K562 (cell line): Measurements from ENCODE around the gene ZDHHC14. TPM values are rescaled to one million over a fixed set of nuclear protein-coding genes. Genes with fewer than 3 reads are reported as not detected.

ENCODE experiments used
- ATAC-seq: fragments of 200-7000 bp; cut with Tn5 transposase; 3 replicates; pipeline ENCODE4 v1.9.1; 2020; ENCODE audit warnings: moderate library complexity
- BruUV-seq: library from RNA; stranded (reverse); fragments of 400-500 nt; replicated peaks from 2 replicates; lab custom pipeline; 2021; lab: Mats Ljungman, UMichigan
- CTCF ChIA-PET: fragments of 300-600 bp; formaldehyde crosslinking; extraction: SDS; loops from one replicate; lab custom pipeline; 2021; ENCODE audit warnings: low intra/inter-chr PET ratio; lab: Yijun Ruan, JAX
- POLR2A ChIA-PET: fragments of 300-600, 350-650 bp; sonication (Branson Sonifier 250); formaldehyde crosslinking; extraction: SDS; loops from one replicate; lab custom pipeline; 2021; ENCODE audit warnings: antibody characterized with exemption, inconsistent platforms; lab: Yijun Ruan, JAX
- DNase-seq, 4 experiments: peaks; one replicate each; pipeline versions ENCODE4 v3.0.0 to v3.0.0-alpha.2; 2011 to 2018; ENCODE audit warnings: low spot score in 3 of 4, mixed read lengths in 3 of 4; ENCODE audit errors: extremely low read depth in 1 of 4
- FAIRE-seq: peaks from 2 replicates; lab custom pipeline; 2011; peaks lifted over from hg19 to GRCh38; lab: Jason Lieb, UNC
- H2AFZ ChIP-seq: 2 replicates; pipeline ENCODE4 v1.6.0; 2011; ENCODE audit warnings: low read depth, low read length, control low read depth, inconsistent platforms
- H3K27ac ChIP-seq: fragments of 200-600 bp; 3 replicates; pipeline ENCODE4 v1.8.0; 2011; ENCODE audit warnings: low read depth, mild to moderate bottlenecking, control low read depth, inconsistent platforms, low read length, moderate library complexity, mixed read lengths; ENCODE audit errors: extremely low read depth
- H3K27me3 ChIP-seq, 2 experiments: fragments of 300-600 bp in 1 of 2; 2 replicates in 1 of 2; 3 replicates in 1 of 2; pipeline versions ENCODE4 v1.6.0 to v1.8.0; 2011; ENCODE audit warnings: inconsistent platforms in 2 of 2, low read length in 2 of 2, mild to moderate bottlenecking in 1 of 2, mixed read lengths in 1 of 2, moderate library complexity in 1 of 2; ENCODE audit not compliant: control insufficient read depth in 2 of 2, insufficient read depth in 2 of 2
- H3K36me3 ChIP-seq: fragments of 300-600 bp; 3 replicates; pipeline ENCODE4 v1.8.0; 2011; ENCODE audit warnings: mild to moderate bottlenecking, low read length, inconsistent platforms; ENCODE audit not compliant: control insufficient read depth, insufficient read depth
- H3K4me1 ChIP-seq, 2 experiments: fragments of 200-600 bp in 1 of 2; replicated peaks in 1 of 2; 2 replicates in 1 of 2; 3 replicates in 1 of 2; pipeline versions ENCODE4 v1.5.1 to v1.8.0; 2011; ENCODE audit warnings: inconsistent platforms in 2 of 2, low read length in 2 of 2, mild to moderate bottlenecking in 1 of 2, mixed read lengths in 1 of 2, moderate library complexity in 1 of 2; ENCODE audit not compliant: control insufficient read depth in 2 of 2, insufficient read depth in 2 of 2
- H3K4me2 ChIP-seq: 2 replicates; pipeline ENCODE4 v1.6.1; 2011; ENCODE audit warnings: low read length, control low read depth, inconsistent platforms, mixed read lengths; ENCODE audit not compliant: insufficient read depth
- H3K4me3 ChIP-seq: fragments of 200-600 bp; sonication (generic), shearing (Covaris generic); 2 replicates; pipeline ENCODE4 v1.5.1; 2016; ENCODE audit warnings: control low read depth, inconsistent platforms
- H3K79me2 ChIP-seq: fragments of 200-600 bp; 3 replicates; pipeline ENCODE4 v1.8.0; 2011; ENCODE audit warnings: low read length, inconsistent platforms; ENCODE audit not compliant: control insufficient read depth, insufficient read depth
- H3K9ac ChIP-seq, 2 experiments: 2 replicates each; pipeline versions ENCODE4 v1.6.0 to v1.6.1; 2011; ENCODE audit warnings: low read depth in 2 of 2, low read length in 2 of 2, control low read depth in 1 of 2, inconsistent platforms in 1 of 2, mild to moderate bottlenecking in 1 of 2, mixed read lengths in 1 of 2; ENCODE audit not compliant: insufficient read depth in 1 of 2
- H3K9me1 ChIP-seq: one replicate; pipeline ENCODE4 v1.6.0; 2011; ENCODE audit warnings: inconsistent platforms, mild to moderate bottlenecking, low read length, moderate library complexity; ENCODE audit not compliant: control insufficient read depth, insufficient read depth
- H3K9me3 ChIP-seq: replicated peaks from 2 replicates; pipeline ENCODE4 v1.5.1; 2011; ENCODE audit warnings: low read depth, low read length, inconsistent platforms; ENCODE audit not compliant: control insufficient read depth, insufficient read depth
- H4K20me1 ChIP-seq: replicated peaks from 2 replicates; pipeline ENCODE4 v1.6.1; 2011; ENCODE audit warnings: low read length, inconsistent platforms, mixed read lengths; ENCODE audit not compliant: control insufficient read depth, insufficient read depth
- ATF1 ChIP-seq, 2 experiments: fragments of 450-650 bp in 1 of 2; IDR thresholded peaks; 2 replicates each; pipeline ENCODE4 v1.6.1; 2016; ENCODE audit warnings: missing compliant biosample characterization in 1 of 2, missing genetic modification characterization in 1 of 2
- BCL6 ChIP-seq: fragments of 250-450 bp; sonication (Bioruptor Pico); IDR thresholded peaks from 2 replicates; pipeline ENCODE4 v1.4.0; 2020
- BDP1 ChIP-seq: IDR thresholded peaks from 3 replicates; pipeline ENCODE4 v1.6.1; 2011; ENCODE audit not compliant: insufficient read length, insufficient read depth
- CBFA2T2 ChIP-seq: fragments of 450-650 bp; conservative IDR thresholded peaks from 2 replicates; pipeline ENCODE4 v1.6.1; 2017; ENCODE audit warnings: mild to moderate bottlenecking
- CBX1 ChIP-seq: sonication (generic); IDR thresholded peaks from 2 replicates; pipeline ENCODE4 v1.6.1; 2016; ENCODE audit warnings: antibody characterized with exemption, low read depth, mild to moderate bottlenecking
- CBX2 ChIP-seq: fragments of 200-600 bp; sonication (generic); IDR thresholded peaks from one replicate; pipeline ENCODE4 v1.6.1; 2012; ENCODE audit warnings: mild to moderate bottlenecking, low read length, inconsistent platforms; ENCODE audit not compliant: insufficient read depth, poor library complexity, severe bottlenecking
- CHCHD3 ChIP-seq: fragments of 250-450 bp; sonication (Bioruptor Pico); IDR thresholded peaks from 2 replicates; pipeline ENCODE4 v2.1.2; 2022; ENCODE audit warnings: mild to moderate bottlenecking
- E2F3 ChIP-seq: fragments of 250-450 bp; sonication (Bioruptor Pico); IDR thresholded peaks from 2 replicates; pipeline ENCODE4 v1.4.0; 2020; ENCODE audit warnings: mild to moderate bottlenecking
- ESRRA ChIP-seq: fragments of 450-650 bp; IDR thresholded peaks from 2 replicates; pipeline ENCODE4 v1.6.1; 2014; ENCODE audit warnings: low read depth, mild to moderate bottlenecking, moderate library complexity, borderline replicate concordance
- L3MBTL2 ChIP-seq: fragments of 450-650 bp; IDR thresholded peaks from 2 replicates; pipeline ENCODE4 v1.6.1; 2016; ENCODE audit warnings: mild to moderate bottlenecking, moderate library complexity
- LEF1 ChIP-seq: fragments of 450-650 bp; IDR thresholded peaks from 2 replicates; pipeline ENCODE4 v1.6.1; 2016; ENCODE audit warnings: mild to moderate bottlenecking
- NFRKB ChIP-seq: fragments of 450-650 bp; IDR thresholded peaks from 2 replicates; pipeline ENCODE4 v1.6.1; 2016; ENCODE audit warnings: low read depth
- TCF7 ChIP-seq: sonication (generic); IDR thresholded peaks from 2 replicates; pipeline ENCODE4 v1.6.1; 2016; ENCODE audit warnings: antibody characterized with exemption, borderline replicate concordance
- ZNF224 ChIP-seq: sonication (generic); formaldehyde crosslinking; IDR thresholded peaks from 2 replicates; pipeline ENCODE4 v1.8.0; 2022; ENCODE audit warnings: mild to moderate bottlenecking, missing genetic modification reagents
- ZNF778 ChIP-seq: fragments of 450-650 bp; formaldehyde crosslinking; IDR thresholded peaks from 2 replicates; pipeline ENCODE4 v1.4.0; 2020; ENCODE audit warnings: mild to moderate bottlenecking, moderate library complexity
- WGBS: fragments of 100-300 bp; shearing (Covaris generic); methylation state at CpG from one replicate; pipeline ENCODE4 v1.1.6; 2016; ENCODE audit warnings: low coverage, mixed read lengths; ENCODE audit not compliant: insufficient coverage; ENCODE audit errors: missing lambda C conversion rate; 5-methylcytosine and 5-hydroxymethylcytosine counted together
- in situ Hi-C: fragments of 300-500 bp; cut with MboI; formaldehyde crosslinking; loops from 4 replicates; pipeline ENCODE4 v1.15.0; 2018; ENCODE audit warnings: inconsistent platforms, mixed read lengths
- intact Hi-C: fragments of 100-400 bp; cut with micrococcal nuclease; formaldehyde crosslinking; loops from 2 replicates; pipeline ENCODE4 v1.14.2; 2022
- polyA plus RNA-seq, 8 experiments: library from polyadenylated mRNA; depleted of rRNA in 4 of 8; stranded (reverse) in 5 of 8; unstranded in 3 of 8; fragments of >200 nt; fragmentation: Nextera tagmentation in 2 of 8; fragmentation: Illumina TruSeq in 1 of 8; extraction: Ambion mirVana in 2 of 8; extraction: Trizol in 1 of 8; gene quantifications; 2 replicates each; pipeline versions ENCODE4 v1.2.1 to v1.2.3, GENCODE V29; 2011 to 2014; ENCODE audit warnings: inconsistent platforms in 1 of 8, missing spikeins in 1 of 8
- total RNA-seq, 7 experiments: library from RNA; depleted of rRNA in 6 of 7; stranded (reverse); fragments of >200 nt in 6 of 7; fragmentation: Illumina TruSeq in 2 of 7; extraction: Trizol in 2 of 7; gene quantifications; 2 replicates each; pipeline versions ENCODE4 v1.2.1 to v1.2.3, GENCODE V29; 2011 to 2021; ENCODE audit warnings: low replicate concordance in 1 of 7
- TF ChIP-seq, protein P1 (sequence below): fragments of 450-650 bp; IDR thresholded peaks from 2 replicates; pipeline ENCODE4 v1.6.1; 2016; ENCODE audit warnings: antibody characterized with exemption

ZDHHC14 gene
- total and polyA plus RNA-seq, 9 of the 15 experiments (the other 6 are each of a cell fraction or from before 2014, with no cell fraction given) = 0.92 to 23.1 (median 13.8) TPM

DNA sequence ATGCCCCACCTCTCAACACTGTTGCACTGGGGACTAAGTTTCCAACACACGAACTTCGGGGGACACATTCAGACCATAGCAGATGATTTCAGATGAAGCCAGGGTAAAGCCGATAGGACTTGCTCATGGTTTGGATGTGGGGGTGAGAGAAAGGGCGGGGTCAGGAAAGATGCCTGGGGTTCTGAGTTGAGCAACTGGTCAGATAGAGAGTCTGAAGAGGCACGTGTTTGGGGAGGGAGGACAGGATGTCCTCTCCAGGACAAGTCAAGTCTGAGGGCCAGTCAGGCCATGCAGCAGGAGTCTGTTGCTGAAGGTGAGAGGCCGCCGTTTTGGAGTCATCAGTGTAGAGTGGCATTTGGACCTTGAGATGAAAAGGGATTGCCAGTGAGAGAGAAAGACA is 244.1 kb downstream of the ZDHHC14 start (continued):
- no peak for TF ChIP-seq CBX2
- no peak for TF ChIP-seq NFRKB

GRCh38 chr6:157625764-157626163 is 244.8 kb downstream of the ZDHHC14 start:
- Histone ChIP-seq H2AFZ (no peak overlapping the region), H4K20me1 (no peaks in the 10 kb centered on the region), H3K9me1 (no peaks in the 10 kb centered on the region), H3K9me3 (no peaks in the 10 kb centered on the region), H3K27me3 (no peaks in the 10 kb centered on the region; a peak in 1 of 5 replicates), H3K79me2 (no peaks in the 10 kb centered on the region), H3K27ac (no peak overlapping the region), H3K4me2 (no peak overlapping the region), H3K4me1 (no peaks in the 10 kb centered on the region; a peak in 2 of 5 replicates), H3K4me3 (no peak overlapping the region), H3K9ac (no peak overlapping the region), H3K36me3 (peaks cover 12% of the 10 kb centered on the region; the same call in 2 of the 3 replicates)
- CTCF ChIA-PET = no interaction called here
- 77% methylated on average over 10 of the region's 10 CpGs for WGBS
- ATAC-seq (no peak), DNase-seq (no peak), FAIRE-seq (no peak)
- POLR2A ChIA-PET = interaction anchor here (0.6 to 0.7 kb wide), 2 partner anchors 148 to 241 kb away, joined by 3 to 4 read pairs; no protein-coding TSS in a partner anchor
- TF ChIP-seq ATF1 (CRISPR knock-in tag; IDR thresholded peaks at IDR 0.05) = no peak
- TF ChIP-seq ATF1 (tag; IDR thresholded peaks at IDR 0.05) = no peak
- no peak for TF ChIP-seq E2F3 (CRISPR knock-in tag)
- no peak for TF ChIP-seq CBFA2T2
- TF ChIP-seq ESRRA = no peak
- no peak for TF ChIP-seq ZNF224
- no peak for TF ChIP-seq L3MBTL2
- no peak for TF ChIP-seq LEF1
- no peak for TF ChIP-seq CBX1
- TF ChIP-seq BDP1 = no peak
- no peak for TF ChIP-seq ZNF778
- TF ChIP-seq CHCHD3 = no peak
- no peak for TF ChIP-seq TCF7
- TF ChIP-seq, protein P1, sequence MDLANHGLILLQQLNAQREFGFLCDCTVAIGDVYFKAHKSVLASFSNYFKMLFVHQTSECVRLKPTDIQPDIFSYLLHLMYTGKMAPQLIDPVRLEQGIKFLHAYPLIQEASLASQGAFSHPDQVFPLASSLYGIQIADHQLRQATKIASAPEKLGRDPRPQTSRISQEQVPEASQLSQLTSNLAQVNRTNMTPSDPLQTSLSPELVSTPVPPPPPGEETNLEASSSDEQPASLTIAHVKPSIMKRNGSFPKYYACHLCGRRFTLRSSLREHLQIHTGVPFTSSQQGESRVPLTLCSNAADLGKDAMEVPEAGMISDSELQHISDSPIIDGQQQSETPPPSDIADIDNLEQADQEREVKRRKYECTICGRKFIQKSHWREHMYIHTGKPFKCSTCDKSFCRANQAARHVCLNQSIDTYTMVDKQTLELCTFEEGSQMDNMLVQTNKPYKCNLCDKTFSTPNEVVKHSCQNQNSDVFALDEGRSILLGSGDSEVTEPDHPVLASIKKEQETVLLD = no peak
- TF ChIP-seq BCL6 = no peak
- BruUV-seq = no TSS peak
- intact Hi-C loops (no loop called here), in situ Hi-C loops (no loop called here)
